CD4-positive, alpha-beta T cell treated with Interleukin-15 for 4 hours (primary cell): ENCODE data around the gene LMO4.

ENCODE experiments used
- DNase-seq: peaks from one replicate; pipeline ENCODE4 v3.0.0-alpha.2; 2020; ENCODE audit warnings: low spot score

Gene LMO4

DNA sequence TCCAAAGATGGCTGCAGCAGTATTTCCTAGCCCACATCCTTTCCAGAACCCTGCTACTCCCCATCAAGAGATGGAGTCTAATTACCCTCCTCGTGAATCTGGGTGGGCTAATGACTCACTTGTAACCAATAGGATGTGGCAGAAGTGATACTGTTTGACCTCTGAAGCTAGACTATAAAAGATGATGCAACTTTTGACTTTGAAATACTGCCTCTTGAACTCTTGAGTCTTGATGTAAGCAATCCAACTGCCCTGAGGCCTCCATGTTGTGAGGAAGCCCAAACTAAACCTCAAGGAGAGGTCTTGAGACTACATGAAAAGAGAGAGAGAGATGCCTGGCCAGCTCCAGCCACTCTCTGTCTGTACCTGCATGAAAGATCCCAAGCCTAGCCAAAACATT, 29.5 kb downstream of the LMO4 start:
- no peak for DNase-seq

- no peak for DNase-seq
Observed at GRCh38 chr1:87359586-87359985, 30.9 kb downstream of the LMO4 start.

DNA sequence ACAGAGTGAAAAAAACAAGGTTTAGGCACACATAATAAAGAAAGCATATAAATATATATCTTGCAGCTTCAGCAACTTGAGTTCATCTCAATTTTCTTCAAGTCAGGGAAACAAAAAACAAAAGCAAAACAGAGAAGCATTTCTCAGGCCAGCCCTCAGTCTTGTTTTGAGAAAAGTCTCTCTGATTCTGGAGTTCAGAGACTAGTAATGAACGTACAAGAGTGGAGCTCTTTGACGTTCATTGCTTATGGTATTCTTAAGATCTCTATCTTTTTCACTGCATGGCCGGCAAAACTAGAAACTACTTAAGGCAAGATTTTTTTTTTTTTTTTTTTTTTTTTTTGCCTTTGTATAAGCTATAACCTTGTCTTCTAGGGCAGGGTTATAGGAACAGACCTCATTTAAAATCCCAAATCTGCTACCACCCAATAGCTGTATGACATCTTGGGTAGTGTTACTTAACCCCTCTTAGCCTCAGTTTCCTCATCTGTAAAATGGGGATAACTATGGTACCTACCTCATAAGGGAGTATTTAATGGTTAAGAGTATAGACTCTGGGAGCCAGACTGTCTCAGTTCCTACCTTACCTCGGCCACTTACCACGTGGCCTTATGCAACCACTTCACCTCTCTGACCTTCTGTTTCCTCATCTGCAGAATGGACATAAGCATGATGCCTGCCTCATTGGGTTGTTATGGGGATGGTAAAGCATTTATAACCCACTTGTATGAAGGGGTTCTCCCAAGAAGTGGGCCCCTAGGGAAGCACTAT, 33.6 kb downstream of the LMO4 start:
- no peak for DNase-seq

GRCh38 chr1:87362834-87363426, 34.2 kb downstream of the LMO4 start:
- DNase-seq, result no peak

DNA sequence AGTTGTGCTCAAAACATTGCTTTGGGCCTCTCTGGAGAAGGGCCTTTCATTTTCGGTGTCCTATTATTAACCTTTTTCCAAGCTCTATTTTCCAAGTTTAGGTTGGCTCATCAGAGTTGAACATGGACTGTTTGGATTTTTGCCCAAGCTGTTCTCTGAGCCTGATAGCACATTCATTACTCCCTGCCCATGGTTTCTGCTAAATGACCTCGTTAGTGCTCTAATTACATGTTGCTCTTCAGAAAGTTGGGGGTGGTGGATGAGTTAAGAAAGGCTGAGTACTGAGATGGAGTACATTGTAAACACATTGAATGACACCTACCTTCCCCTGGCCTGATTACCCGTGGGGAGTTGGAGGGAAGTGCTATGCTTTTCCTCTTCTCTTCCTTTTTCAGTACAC, 38.9 kb downstream of the LMO4 start:
- no peak for DNase-seq

DNA sequence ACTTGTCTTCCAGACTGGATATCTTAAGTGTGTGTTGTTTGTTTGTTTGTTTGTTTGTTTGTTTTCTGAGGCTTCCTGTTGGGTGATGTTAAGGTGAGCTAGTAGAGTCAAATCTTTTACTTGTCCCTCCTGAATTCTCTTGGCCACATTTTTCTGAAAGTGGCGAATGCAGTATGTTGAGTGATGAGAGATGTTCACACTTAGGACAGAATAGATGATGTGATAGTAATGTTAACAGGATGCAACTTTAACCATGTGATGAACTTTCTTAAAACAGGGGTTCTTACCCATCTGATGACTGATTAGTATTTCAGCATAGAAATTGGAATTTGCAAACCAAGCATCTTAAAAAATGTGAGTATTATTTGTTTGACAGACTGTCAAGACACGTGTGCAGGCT, 40.2 kb downstream of the LMO4 start:
- no peak for DNase-seq

DNA sequence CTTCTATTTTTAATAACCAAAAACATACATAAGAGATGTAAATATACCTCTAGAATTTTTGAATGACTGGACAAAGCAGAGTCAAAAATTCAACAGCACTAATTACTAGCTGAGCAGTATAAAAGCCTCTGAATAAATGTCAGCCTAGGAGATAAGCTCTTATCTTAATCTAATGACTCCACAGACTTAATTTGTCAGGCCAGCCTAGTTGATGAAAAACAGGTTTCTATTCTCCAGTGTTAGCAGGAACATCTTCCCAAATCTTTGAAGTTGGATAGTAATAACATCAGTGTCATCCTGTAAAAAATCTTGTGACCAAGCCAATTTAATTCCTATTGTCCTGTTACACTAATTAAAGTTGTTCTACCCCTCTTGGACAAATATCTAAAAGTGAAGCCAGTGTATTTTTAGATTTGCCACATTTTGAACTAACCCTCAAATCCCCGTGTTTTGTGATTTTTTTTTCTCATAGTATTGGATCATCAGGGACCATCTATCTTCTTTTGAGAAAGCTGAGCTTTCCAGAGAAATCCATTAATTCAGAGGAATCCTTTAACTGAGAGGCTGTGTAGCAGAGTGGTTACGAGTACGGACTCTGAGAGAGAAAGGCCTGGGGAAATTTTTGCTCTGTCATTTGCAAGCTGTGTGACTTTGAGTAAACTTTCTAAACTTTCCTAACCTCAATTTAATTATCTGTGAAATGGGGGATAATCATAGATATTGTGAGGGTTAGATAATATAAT, 41.2 kb downstream of the LMO4 start:
- no peak for DNase-seq

DNA sequence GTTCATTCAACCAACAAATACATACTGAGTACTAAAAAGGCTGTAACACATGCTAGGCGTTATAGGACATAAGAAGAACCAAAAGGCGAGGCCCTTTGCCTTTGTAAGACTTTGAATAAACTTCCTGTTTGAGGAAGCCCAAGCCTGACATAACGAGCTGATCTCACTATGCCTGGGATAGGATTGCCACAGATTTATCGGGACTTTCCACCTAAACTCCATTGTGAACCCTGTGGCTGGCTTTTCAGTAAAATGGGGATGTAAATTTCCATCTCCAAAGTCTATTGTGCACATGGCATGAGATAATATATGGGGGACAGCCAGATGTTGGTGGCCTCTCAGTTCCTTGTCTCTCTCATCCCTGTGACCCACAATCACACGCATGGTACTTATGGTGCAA, 41.9 kb downstream of the LMO4 start:
- no peak for DNase-seq

DNA sequence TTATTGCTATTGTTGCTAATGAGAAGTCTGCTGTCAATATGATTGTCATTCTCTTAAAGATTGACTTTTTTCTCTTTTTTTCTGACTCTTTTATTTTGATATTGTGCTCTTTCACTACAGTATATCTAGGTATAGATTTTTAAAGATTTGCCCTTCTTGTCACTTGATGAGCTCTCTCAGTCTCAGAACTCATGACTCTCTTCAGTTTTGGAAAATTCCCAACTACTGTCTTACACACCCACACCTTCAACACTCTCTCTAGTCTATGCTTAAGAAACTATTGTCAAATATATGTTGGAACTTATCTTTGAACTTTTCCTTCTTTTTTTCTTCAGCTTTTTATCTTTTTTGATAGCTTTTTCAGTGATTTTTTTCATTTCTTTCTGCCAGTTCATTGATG, 50.6 kb downstream of the LMO4 start:
- DNase-seq, result no peak

DNA sequence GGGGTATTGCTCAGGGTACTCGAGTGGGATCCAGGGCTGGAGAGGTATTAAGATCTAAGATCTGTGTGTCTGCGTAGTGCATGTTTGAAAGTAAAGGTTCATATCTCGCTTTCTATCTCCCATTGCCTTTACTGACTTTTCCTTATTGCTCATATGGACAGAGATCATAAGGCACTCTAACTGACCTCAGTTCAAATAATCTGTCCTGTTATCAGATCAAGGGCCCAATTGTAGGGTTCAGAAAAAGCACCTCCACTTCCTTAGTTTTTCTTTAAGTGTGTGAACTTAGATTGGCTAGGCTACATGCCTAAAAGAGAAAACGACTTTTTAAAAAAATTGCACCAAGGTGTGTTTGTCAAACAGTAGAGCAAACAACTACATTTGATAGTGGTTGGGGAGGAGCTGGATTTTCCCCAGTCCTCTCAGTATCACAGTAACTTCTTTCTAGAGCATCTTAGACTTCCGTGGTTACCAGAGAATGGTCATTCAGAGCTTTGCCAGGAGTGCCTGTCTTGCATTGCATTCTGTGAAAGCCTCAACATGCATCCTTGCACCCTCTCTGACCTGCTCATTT, 57.6 kb downstream of the LMO4 start:
- DNase-seq, result no peak

- DNase-seq, result no peak
Observed at GRCh38 chr1:87388411-87388810, 59.7 kb downstream of the LMO4 start.

DNA sequence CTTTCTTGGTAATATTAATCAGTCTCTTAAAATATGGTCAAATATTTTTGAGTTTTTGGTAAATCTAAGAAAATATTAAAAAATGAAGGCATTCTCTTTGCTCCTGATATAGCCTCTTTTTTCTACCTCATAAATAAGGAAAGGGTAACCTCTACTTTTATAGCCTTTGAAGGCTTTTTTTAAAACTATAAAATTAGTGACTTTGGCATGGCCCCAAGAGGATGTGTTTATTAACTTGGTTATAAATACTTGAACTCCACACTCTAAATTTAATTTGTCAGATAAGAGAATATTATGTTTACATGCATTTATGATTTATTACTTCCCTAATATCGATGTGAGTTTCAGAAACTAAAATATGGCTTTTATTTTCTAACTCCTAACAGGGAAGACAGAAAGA, 60.3 kb downstream of the LMO4 start:
- DNase-seq, result no peak

GRCh38 chr1:87389546-87389945, 60.9 kb downstream of the LMO4 start:
- no peak for DNase-seq

- no peak for DNase-seq
Observed at GRCh38 chr1:87392248-87393192, 63.8 kb downstream of the LMO4 start.

DNA sequence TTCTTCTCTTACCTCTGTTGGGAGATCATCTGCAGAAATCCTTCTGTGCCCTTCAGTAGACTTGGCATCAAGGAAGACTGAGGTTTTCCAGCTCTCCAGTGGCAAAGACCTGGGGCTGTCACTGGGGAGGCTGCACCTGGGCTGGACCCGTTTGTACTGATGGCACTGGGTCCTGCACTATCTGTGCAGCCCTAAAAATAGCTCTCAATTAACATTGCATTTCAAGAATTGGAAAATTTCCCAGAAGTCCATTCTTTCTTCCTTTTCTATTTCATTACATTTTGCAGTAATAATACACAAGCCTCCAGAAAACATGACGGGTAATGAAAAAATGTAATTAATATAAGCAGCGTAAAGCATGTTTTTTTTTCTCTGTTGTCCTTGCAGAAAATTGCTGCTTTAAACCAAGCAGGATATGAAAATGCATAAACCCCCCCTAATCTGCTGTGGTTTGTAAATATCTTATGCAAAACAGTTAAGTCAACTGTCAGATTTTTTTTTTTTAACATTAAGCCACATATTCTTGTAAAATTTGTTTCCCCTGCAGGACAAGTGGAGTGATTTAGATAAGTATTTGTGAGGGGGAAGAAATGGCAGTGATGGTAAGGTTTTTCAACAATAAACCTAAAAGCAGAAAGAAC, 64.9 kb downstream of the LMO4 start:
- no peak for DNase-seq

DNA sequence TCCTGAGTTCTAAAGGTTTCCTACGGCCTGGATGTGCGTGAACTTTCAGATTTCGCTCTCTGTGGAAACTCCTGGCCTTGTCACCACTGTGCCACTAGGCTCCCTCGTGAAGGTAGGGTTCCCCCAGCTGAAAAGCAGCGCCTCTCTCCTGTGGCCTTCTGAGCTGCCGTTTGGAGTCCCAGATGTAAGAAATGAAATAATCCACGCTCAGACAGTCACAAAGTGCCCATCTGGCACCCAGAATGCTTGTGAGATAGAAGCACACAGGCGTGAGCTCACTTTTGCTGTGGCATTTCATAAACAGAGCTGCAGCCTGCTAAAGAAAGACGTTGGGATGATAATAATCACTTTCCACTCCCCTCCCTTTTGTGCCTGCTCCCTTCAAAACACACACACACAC, 65.8 kb downstream of the LMO4 start:
- DNase-seq, result no peak

DNA sequence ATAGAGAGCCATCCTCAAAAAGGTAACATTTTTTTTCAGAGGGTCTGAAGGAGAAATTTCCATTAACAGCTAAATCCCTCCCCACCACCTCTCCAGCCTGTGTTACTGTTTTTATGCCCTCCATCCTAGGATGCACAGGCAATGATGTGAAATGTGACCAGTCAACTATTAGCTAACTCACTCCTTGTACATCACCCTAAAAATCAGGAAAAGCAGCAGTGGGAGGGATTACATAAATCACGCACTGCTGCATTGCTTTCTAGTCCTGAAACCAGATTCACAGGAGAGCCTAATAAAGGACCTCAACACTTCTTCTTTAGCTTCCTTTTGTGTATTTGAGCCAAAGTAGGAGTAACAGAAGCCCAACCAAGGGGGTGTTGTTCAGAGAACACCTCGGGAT, 66.3 kb downstream of the LMO4 start:
- DNase-seq, result no peak
